Neural cell (in vitro differentiated cells): ENCODE measurements around the gene PTHLH. TPM values are rescaled to one million over a fixed set of nuclear protein-coding genes. Genes with fewer than 3 reads are reported as not detected.

Experiments
- H2AFZ ChIP-seq: fragments of 200-600, 300-800 bp; sonication (generic), shearing (Covaris generic); 2 replicates; pipeline ENCODE4 v1.6.0; 2014; ENCODE audit warnings: low read depth, mild to moderate bottlenecking, antibody characterized with exemption, low read length, moderate library complexity
- H3F3A ChIP-seq: fragments of 200-600 bp; shearing (Covaris generic); 2 replicates; pipeline ENCODE4 v1.6.1; 2016; ENCODE audit warnings: mild to moderate bottlenecking, moderate library complexity, mixed read lengths, antibody characterized with exemption, low read length; ENCODE audit not compliant: insufficient read depth, poor library complexity, severe bottlenecking
- H3K27ac ChIP-seq: fragments of 200-600, 300-800 bp; sonication (generic), shearing (Covaris generic); 2 replicates; pipeline ENCODE4 v1.5.1; 2014; ENCODE audit warnings: mild to moderate bottlenecking, low read length, moderate library complexity
- H3K27me3 ChIP-seq: fragments of 300-800, 200-600 bp; sonication (generic), shearing (Covaris generic); 2 replicates; pipeline ENCODE4 v1.6.0; 2014; ENCODE audit warnings: mild to moderate bottlenecking, low read depth, low read length, moderate library complexity; ENCODE audit not compliant: insufficient read depth
- H3K36me3 ChIP-seq: fragments of 300-800, 200-600 bp; sonication (generic), shearing (Covaris generic); 2 replicates; pipeline ENCODE4 v1.5.1; 2014; ENCODE audit warnings: mild to moderate bottlenecking, antibody characterized with exemption, low read length, moderate library complexity; ENCODE audit not compliant: insufficient read depth
- H3K4me2 ChIP-seq: fragments of 300-800, 200-600 bp; sonication (generic), shearing (Covaris generic); 2 replicates; pipeline ENCODE4 v1.6.0; 2014; ENCODE audit warnings: mild to moderate bottlenecking, low read length
- H3K4me3 ChIP-seq: fragments of 300-800, 200-600 bp; sonication (generic), shearing (Covaris generic); 2 replicates; pipeline ENCODE4 v1.5.1; 2014; ENCODE audit warnings: mild to moderate bottlenecking, low read length, moderate library complexity
- H3K79me2 ChIP-seq: fragments of 200-600 bp; shearing (Covaris generic); replicated peaks from 2 replicates; pipeline ENCODE4 v1.6.0; 2014; ENCODE audit warnings: mild to moderate bottlenecking, low read length, moderate library complexity; ENCODE audit not compliant: insufficient read depth
- H3K9ac ChIP-seq: fragments of 300-800, 200-600 bp; sonication (generic), shearing (Covaris generic); 2 replicates; pipeline ENCODE4 v1.6.1; 2016; ENCODE audit warnings: mild to moderate bottlenecking, low read length, mixed read lengths
- H3K9me2 ChIP-seq: fragments of 200-600 bp; shearing (Covaris generic); 2 replicates; pipeline ENCODE4 v1.6.1; 2016; ENCODE audit warnings: mild to moderate bottlenecking, low read length, mixed read lengths; ENCODE audit not compliant: insufficient read depth
- H3K9me3 ChIP-seq: fragments of 200-600, 300-800 bp; sonication (generic), shearing (Covaris generic); 2 replicates; pipeline ENCODE4 v1.6.1; 2016; ENCODE audit warnings: mild to moderate bottlenecking, mixed run types, low read length, moderate library complexity, mixed read lengths
- H4K20me1 ChIP-seq: fragments of 200-600 bp; shearing (Covaris generic); 2 replicates; pipeline ENCODE4 v1.6.1; 2016; ENCODE audit warnings: mild to moderate bottlenecking, mixed run types; ENCODE audit not compliant: insufficient read depth
- CTCF ChIP-seq: fragments of 450-650 bp; IDR thresholded peaks from 2 replicates; pipeline ENCODE4 v1.5.1; 2014; ENCODE audit warnings: antibody characterized with exemption, mild to moderate bottlenecking, moderate library complexity; ENCODE audit not compliant: poor library complexity, severe bottlenecking
- EP300 ChIP-seq: fragments of 450-650 bp; conservative IDR thresholded peaks from 2 replicates; pipeline ENCODE4 v1.6.1; 2014; ENCODE audit warnings: antibody characterized with exemption, mild to moderate bottlenecking, moderate library complexity; ENCODE audit not compliant: poor library complexity, severe bottlenecking
- EZH2 ChIP-seq: fragments of 200-600, 300-800 bp; shearing (Covaris generic), sonication (generic); IDR thresholded peaks from 2 replicates; pipeline ENCODE4 v1.6.1; 2014; ENCODE audit warnings: antibody characterized with exemption, low read length, borderline replicate concordance, mild to moderate bottlenecking; ENCODE audit not compliant: insufficient read depth, poor library complexity, severe bottlenecking
- MXI1 ChIP-seq: fragments of 450-650 bp; conservative IDR thresholded peaks from 2 replicates; pipeline ENCODE4 v1.6.1; 2014; ENCODE audit warnings: antibody characterized with exemption, mild to moderate bottlenecking; ENCODE audit not compliant: poor library complexity, severe bottlenecking
- POLR2AphosphoS5 ChIP-seq: IDR thresholded peaks from 2 replicates; pipeline ENCODE4 v1.6.1; 2012
- RAD21 ChIP-seq: fragments of 450-650 bp; conservative IDR thresholded peaks from 2 replicates; pipeline ENCODE4 v1.6.1; 2014; ENCODE audit warnings: antibody characterized with exemption, mild to moderate bottlenecking, moderate library complexity
- SMC3 ChIP-seq: fragments of 450-650 bp; conservative IDR thresholded peaks from 2 replicates; pipeline ENCODE4 v1.6.1; 2014; ENCODE audit warnings: antibody characterized with exemption, mild to moderate bottlenecking, moderate library complexity; ENCODE audit not compliant: poor library complexity
- TAF1 ChIP-seq: IDR thresholded peaks from 2 replicates; pipeline ENCODE4 v1.6.1; 2012; ENCODE audit warnings: low read depth
- polyA plus RNA-seq: library from polyadenylated mRNA; depleted of rRNA; stranded (reverse); fragments of >200 nt; gene quantifications from 2 replicates; pipeline ENCODE4 v1.2.3, GENCODE V29; 2014
- TF ChIP-seq, protein P1 (sequence below): IDR thresholded peaks from 2 replicates; pipeline ENCODE4 v1.6.1; 2012; ENCODE audit warnings: borderline replicate concordance

The PTHLH gene
- polyA plus RNA-seq, 1 donor from 2014 or later: 0.22 TPM

DNA sequence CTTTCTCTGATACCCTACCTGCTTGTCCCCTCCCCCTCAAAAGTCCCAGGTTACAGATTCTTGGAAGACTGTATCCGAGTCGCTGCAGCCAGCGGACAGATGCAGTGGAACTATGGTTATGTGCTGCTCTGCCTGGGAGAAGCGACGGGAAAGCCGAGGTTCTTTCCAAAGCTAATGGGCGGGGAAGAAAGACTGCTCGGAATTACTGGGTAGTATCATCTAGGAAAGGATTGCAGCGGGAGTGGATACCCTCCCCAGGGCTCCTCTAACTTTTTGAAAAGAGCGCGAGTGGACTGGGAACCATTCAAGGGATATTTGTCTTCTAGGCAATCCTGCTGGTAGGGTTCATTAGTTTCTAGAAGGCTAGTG is 1.4 kb downstream of the PTHLH start:
- Histone ChIP-seq H3K9ac (no peak overlapping the region), H3K27me3 (peaks cover 98% of the 10 kb centered on the region), H3K36me3 (no peaks in the 10 kb centered on the region), H3K27ac (no peak overlapping the region), H3F3A (no peaks in the 10 kb centered on the region), H3K9me2 (no peaks in the 10 kb centered on the region), H2AFZ (no peak overlapping the region), H3K79me2 (no peaks in the 10 kb centered on the region), H3K4me3 (peak overlapping the region; percentile 71), H3K9me3 (no peaks in the 10 kb centered on the region), H4K20me1 (no peaks in the 10 kb centered on the region), H3K4me2 (peak overlapping the region; percentile 32)
- no peak for TF ChIP-seq RAD21
- TF ChIP-seq, protein P1, sequence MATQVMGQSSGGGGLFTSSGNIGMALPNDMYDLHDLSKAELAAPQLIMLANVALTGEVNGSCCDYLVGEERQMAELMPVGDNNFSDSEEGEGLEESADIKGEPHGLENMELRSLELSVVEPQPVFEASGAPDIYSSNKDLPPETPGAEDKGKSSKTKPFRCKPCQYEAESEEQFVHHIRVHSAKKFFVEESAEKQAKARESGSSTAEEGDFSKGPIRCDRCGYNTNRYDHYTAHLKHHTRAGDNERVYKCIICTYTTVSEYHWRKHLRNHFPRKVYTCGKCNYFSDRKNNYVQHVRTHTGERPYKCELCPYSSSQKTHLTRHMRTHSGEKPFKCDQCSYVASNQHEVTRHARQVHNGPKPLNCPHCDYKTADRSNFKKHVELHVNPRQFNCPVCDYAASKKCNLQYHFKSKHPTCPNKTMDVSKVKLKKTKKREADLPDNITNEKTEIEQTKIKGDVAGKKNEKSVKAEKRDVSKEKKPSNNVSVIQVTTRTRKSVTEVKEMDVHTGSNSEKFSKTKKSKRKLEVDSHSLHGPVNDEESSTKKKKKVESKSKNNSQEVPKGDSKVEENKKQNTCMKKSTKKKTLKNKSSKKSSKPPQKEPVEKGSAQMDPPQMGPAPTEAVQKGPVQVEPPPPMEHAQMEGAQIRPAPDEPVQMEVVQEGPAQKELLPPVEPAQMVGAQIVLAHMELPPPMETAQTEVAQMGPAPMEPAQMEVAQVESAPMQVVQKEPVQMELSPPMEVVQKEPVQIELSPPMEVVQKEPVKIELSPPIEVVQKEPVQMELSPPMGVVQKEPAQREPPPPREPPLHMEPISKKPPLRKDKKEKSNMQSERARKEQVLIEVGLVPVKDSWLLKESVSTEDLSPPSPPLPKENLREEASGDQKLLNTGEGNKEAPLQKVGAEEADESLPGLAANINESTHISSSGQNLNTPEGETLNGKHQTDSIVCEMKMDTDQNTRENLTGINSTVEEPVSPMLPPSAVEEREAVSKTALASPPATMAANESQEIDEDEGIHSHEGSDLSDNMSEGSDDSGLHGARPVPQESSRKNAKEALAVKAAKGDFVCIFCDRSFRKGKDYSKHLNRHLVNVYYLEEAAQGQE: no peak
- no peak for TF ChIP-seq EZH2
- TF ChIP-seq POLR2AphosphoS5: no peak
- no peak for TF ChIP-seq SMC3
- TF ChIP-seq EP300: no peak
- TF ChIP-seq CTCF: no peak
- TF ChIP-seq MXI1: no peak
- no peak for TF ChIP-seq TAF1

DNA sequence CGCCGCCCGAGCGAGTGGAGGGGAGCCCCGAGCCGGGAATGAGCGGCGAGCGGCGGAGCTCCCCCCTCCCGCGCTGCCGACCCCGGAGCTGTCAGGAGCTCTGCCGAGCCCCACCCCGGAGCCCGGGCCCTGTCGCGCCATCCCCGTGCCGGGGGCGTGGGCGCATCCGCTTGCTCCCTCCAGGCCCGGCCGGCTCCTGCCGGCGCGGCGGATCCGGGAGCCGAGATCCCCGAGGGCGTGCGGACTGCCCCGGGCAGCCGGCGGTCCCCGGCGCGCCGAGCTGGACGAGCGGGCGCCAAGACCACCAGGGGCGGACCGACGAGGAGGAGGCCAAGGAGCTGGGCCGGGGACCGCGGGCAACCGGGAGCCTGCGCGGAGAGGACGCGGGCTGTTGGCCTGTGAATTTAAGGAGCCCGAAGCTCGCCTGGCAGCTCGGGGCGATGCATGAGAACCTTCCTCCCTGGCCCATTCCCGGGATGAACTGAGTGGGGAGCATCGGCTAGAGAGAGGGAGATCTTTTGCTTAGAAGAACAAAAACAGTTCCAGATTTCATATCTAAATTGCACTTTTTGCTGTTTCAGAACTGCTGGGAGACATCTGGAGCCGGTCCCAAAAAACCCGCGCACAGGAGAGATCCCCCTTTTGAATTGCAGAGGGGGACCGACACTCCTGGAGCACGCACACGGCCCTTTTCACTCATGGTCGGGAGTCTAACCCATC is 2.0 kb downstream of the PTHLH start:
- Histone ChIP-seq H3K27me3 (peaks cover 98% of the 10 kb centered on the region), H4K20me1 (no peaks in the 10 kb centered on the region), H3K9me2 (no peaks in the 10 kb centered on the region), H3K4me2 (peak overlapping the region; percentile 32), H2AFZ (no peak overlapping the region), H3K4me3 (peak overlapping the region; percentile 71), H3K9me3 (no peaks in the 10 kb centered on the region), H3K36me3 (no peaks in the 10 kb centered on the region), H3K79me2 (no peaks in the 10 kb centered on the region), H3K27ac (no peak overlapping the region), H3F3A (no peaks in the 10 kb centered on the region), H3K9ac (no peak overlapping the region)
- TF ChIP-seq SMC3 (peak; percentile 1), RAD21 (no peak), EP300 (no peak), MXI1 (no peak), CTCF (no peak), TAF1 (no peak)
- TF ChIP-seq, protein P1: no peak
